ENCODE data around the gene MED13. TPM values are rescaled to one million over a fixed set of nuclear protein-coding genes. Genes with fewer than 3 reads are reported as not detected.

Gene MED13
- total RNA-seq, 2 donors from 2014 or later: 66.0 to 67.7 TPM

DNA sequence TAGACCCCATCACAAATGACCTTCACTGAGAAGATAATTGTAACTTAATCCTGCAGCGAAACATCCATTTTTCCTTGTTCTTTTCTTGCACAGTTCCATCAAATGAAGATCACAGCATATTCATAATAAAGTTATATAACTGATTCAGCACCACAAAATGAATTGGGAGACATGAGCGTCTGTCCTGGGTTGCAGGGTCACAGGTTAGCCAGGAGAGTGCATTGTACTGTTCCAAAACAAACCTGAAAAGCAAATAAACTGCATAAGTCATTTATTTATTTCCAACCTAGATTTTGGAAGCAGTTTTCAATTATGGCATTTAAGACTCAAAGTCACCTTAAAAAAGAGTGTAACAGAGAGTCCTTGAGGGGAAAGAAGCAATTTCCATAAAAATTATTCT is 118.7 kb downstream of the MED13 start:
- Mint-ChIP-seq H3K36me3 (ENCODE audit: low read depth) (peaks cover 52% of the 10 kb centered on the region), H3K27ac (no peak overlapping the region), H3K4me3 (no peak overlapping the region), H3K4me1 (no peaks in the 10 kb centered on the region), H3K27me3 (ENCODE audit: insufficient read depth) (no peaks in the 10 kb centered on the region), H3K9me3 (no peaks in the 10 kb centered on the region)
- no peak for DNase-seq
- peaks cover 87% of the 10 kb centered on the region for H3K36me3 ChIP-seq (ENCODE audit: control insufficient read depth, insufficient read depth, low read length)
- H3K4me3 ChIP-seq (ENCODE audit: low read length): no peak overlapping the region
- TF ChIP-seq, protein P1, sequence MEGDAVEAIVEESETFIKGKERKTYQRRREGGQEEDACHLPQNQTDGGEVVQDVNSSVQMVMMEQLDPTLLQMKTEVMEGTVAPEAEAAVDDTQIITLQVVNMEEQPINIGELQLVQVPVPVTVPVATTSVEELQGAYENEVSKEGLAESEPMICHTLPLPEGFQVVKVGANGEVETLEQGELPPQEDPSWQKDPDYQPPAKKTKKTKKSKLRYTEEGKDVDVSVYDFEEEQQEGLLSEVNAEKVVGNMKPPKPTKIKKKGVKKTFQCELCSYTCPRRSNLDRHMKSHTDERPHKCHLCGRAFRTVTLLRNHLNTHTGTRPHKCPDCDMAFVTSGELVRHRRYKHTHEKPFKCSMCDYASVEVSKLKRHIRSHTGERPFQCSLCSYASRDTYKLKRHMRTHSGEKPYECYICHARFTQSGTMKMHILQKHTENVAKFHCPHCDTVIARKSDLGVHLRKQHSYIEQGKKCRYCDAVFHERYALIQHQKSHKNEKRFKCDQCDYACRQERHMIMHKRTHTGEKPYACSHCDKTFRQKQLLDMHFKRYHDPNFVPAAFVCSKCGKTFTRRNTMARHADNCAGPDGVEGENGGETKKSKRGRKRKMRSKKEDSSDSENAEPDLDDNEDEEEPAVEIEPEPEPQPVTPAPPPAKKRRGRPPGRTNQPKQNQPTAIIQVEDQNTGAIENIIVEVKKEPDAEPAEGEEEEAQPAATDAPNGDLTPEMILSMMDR (conservative IDR thresholded peaks at IDR 0.05): no peak
- WGBS, 2 experiments (ENCODE audit: insufficient coverage in 1 of 2, insufficient read length in 1 of 2): 83 to 91% methylated on average over 2 of the region's 2 CpGs
- H3K27ac ChIP-seq (ENCODE audit: low read depth, low read length): no peak overlapping the region
- no peaks in the 10 kb centered on the region for H3K4me1 ChIP-seq (ENCODE audit: control insufficient read depth, insufficient read depth, low read length)
- H3K9ac ChIP-seq (ENCODE audit: extremely low read depth, low read length, poor library complexity, severe bottlenecking): no peak overlapping the region
- H3K9me3 ChIP-seq (ENCODE audit: control insufficient read depth, low read length): no peaks in the 10 kb centered on the region
- H3K27me3 ChIP-seq (ENCODE audit: control insufficient read depth, insufficient read depth, low read length, poor library complexity, severe bottlenecking): no peaks in the 10 kb centered on the region

DNA sequence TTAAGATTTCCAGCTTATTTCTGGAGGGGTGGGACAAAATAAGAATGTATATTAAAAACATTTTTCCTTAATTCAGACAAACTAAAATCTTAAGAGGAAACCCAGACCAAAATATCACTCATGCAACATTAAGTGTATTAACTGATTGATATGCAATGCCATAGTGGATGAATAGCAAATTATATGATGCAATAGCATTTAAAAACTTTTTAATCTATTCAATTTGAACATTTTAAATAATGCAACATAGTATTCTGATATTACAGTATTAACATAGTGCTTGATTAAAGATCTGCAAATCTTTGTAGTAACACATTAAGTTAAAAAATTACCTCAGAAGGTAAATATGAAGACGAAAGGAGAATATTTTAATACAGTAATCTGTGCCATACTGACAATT is 122.0 kb downstream of the MED13 start:
- H3K4me3 Mint-ChIP-seq: no peak overlapping the region
- no peaks in the 10 kb centered on the region for H3K27me3 Mint-ChIP-seq (ENCODE audit: insufficient read depth)
- WGBS, 2 experiments (ENCODE audit: insufficient coverage in 1 of 2, insufficient read length in 1 of 2): 100% methylated on average over 1 of the region's 1 CpG
- Histone ChIP-seq H3K4me3 (ENCODE audit: low read length) (no peak overlapping the region), H3K27me3 (ENCODE audit: control insufficient read depth, insufficient read depth, low read length, poor library complexity, severe bottlenecking) (no peaks in the 10 kb centered on the region), H3K4me1 (ENCODE audit: control insufficient read depth, insufficient read depth, low read length) (no peaks in the 10 kb centered on the region), H3K9ac (ENCODE audit: extremely low read depth, low read length, poor library complexity, severe bottlenecking) (no peak overlapping the region), H3K27ac (ENCODE audit: low read depth, low read length) (no peak overlapping the region), H3K36me3 (ENCODE audit: control insufficient read depth, insufficient read depth, low read length) (peaks cover 57% of the 10 kb centered on the region), H3K9me3 (ENCODE audit: control insufficient read depth, low read length) (no peaks in the 10 kb centered on the region)
- TF ChIP-seq, protein P1 (conservative IDR thresholded peaks at IDR 0.05): no peak
- no peak for DNase-seq
- peaks cover 28% of the 10 kb centered on the region for H3K36me3 Mint-ChIP-seq (ENCODE audit: low read depth)
- no peaks in the 10 kb centered on the region for H3K9me3 Mint-ChIP-seq
- H3K4me1 Mint-ChIP-seq: no peaks in the 10 kb centered on the region
- no peak overlapping the region for H3K27ac Mint-ChIP-seq

DNA sequence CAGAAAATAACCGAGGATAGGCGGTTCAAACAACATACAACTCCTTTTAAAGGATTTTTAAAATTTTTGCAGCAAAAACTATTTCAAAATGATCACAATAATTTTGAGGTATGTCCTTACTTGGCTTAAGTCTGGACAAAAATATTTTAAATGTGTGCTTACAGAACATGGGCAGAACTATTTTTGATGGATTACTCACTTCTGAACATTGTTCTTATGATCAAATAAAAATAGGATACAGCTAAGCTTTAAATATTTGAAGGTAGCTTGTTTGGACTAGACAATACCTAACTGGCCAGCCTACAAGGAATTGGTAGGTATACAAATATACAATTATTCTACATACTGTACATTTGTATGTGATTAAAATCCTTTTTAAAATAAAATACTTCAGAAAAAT is 123.0 kb downstream of the MED13 start:
- no peak overlapping the region for H3K4me3 ChIP-seq (ENCODE audit: low read length)
- H3K27ac Mint-ChIP-seq: no peak overlapping the region
- peaks cover 47% of the 10 kb centered on the region for H3K36me3 ChIP-seq (ENCODE audit: control insufficient read depth, insufficient read depth, low read length)
- 100% methylated on average over 2 of the region's 2 CpGs; no CpG with 5 or more reads in 1 of the 2 experiments for WGBS, 2 experiments (ENCODE audit: insufficient coverage in 1 of 2, insufficient read length in 1 of 2)
- no peak overlapping the region for H3K4me3 Mint-ChIP-seq
- no peaks in the 10 kb centered on the region for H3K9me3 ChIP-seq (ENCODE audit: control insufficient read depth, low read length)
- H3K27ac ChIP-seq (ENCODE audit: low read depth, low read length): no peak overlapping the region
- no peaks in the 10 kb centered on the region for H3K4me1 ChIP-seq (ENCODE audit: control insufficient read depth, insufficient read depth, low read length)
- H3K9ac ChIP-seq (ENCODE audit: extremely low read depth, low read length, poor library complexity, severe bottlenecking): no peak overlapping the region
- H3K27me3 Mint-ChIP-seq (ENCODE audit: insufficient read depth): no peaks in the 10 kb centered on the region
- TF ChIP-seq, protein P1 (conservative IDR thresholded peaks at IDR 0.05): no peak
- no peaks in the 10 kb centered on the region for H3K27me3 ChIP-seq (ENCODE audit: control insufficient read depth, insufficient read depth, low read length, poor library complexity, severe bottlenecking)
- no peak for DNase-seq
- peaks cover 20% of the 10 kb centered on the region for H3K36me3 Mint-ChIP-seq (ENCODE audit: low read depth)
- H3K4me1 Mint-ChIP-seq: no peaks in the 10 kb centered on the region
- no peaks in the 10 kb centered on the region for H3K9me3 Mint-ChIP-seq

All from endodermal cell (in vitro differentiated cells).